IPS-20b (cell line): ENCODE data around the gene MOB1B.
"Not testable (repeated sequence)": the region's sequence is repeated elsewhere in the genome, so short reads cannot be mapped to it uniquely, and the experiment has no call there.

ENCODE experiments used
- H3K27ac ChIP-seq: one replicate; pipeline ENCODE4 v1.5.1; 2013; ENCODE audit warnings: low read length
- H3K27me3 ChIP-seq: 2 replicates; pipeline ENCODE4 v1.6.1; 2013; ENCODE audit warnings: mild to moderate bottlenecking, low read length, inconsistent platforms; ENCODE audit not compliant: insufficient read depth
- H3K36me3 ChIP-seq: 2 replicates; pipeline ENCODE4 v1.6.1; 2013; ENCODE audit warnings: low read depth, mild to moderate bottlenecking, inconsistent platforms, low read length, moderate library complexity; ENCODE audit not compliant: insufficient read depth
- H3K4me1 ChIP-seq: 2 replicates; pipeline ENCODE4 v1.6.1; 2013; ENCODE audit warnings: mild to moderate bottlenecking, control low read depth, inconsistent platforms, low read length, moderate library complexity; ENCODE audit not compliant: insufficient read depth
- H3K4me3 ChIP-seq: 2 replicates; pipeline ENCODE4 v1.5.1; 2013; ENCODE audit warnings: mild to moderate bottlenecking, low read length, inconsistent platforms
- H3K9ac ChIP-seq: 2 replicates; pipeline ENCODE4 v1.6.1; 2013; ENCODE audit warnings: low read depth, mild to moderate bottlenecking, inconsistent platforms, low read length, moderate library complexity
- H3K9me3 ChIP-seq: 2 replicates; pipeline ENCODE4 v1.6.1; 2013; ENCODE audit warnings: mild to moderate bottlenecking, low read depth, low read length, inconsistent platforms; ENCODE audit not compliant: insufficient read depth

The MOB1B gene

DNA sequence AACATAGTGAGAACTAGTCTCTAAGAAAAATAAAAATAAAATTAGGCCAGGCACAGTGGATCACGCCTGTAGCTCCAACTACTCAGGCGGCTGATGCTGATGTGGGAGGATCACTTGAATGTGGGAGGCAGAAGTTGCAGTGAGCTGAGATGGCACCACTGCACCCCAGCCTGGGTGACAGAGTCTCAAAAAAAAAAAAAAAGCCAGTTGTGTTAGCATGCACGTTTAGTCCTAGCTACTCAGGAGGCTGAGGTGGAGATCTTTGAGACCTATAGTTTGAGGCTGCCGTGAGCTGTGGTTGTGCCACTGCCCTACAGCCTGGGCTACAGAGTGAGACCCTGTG, 93.8 kb downstream of the MOB1B start:
- Histone ChIP-seq H3K36me3 (peaks cover 29% of the 10 kb centered on the region), H3K4me1 (peaks cover 6% of the 10 kb centered on the region; the same call in 1 of the 2 replicates), H3K9me3 (no peaks in the 10 kb centered on the region), H3K9ac (peak overlapping the region; percentile 8; the same call in 1 of the 2 replicates), H3K4me3 (peak overlapping the region; percentile 85; the same call in 1 of the 2 replicates), H3K27me3 (no peaks in the 10 kb centered on the region), H3K27ac (no peak overlapping the region)

- H3K27me3 ChIP-seq: no peaks in the 10 kb centered on the region
- no peak overlapping the region for H3K9ac ChIP-seq
- H3K9me3 ChIP-seq: no peaks in the 10 kb centered on the region
- H3K36me3 ChIP-seq: peaks cover 34% of the 10 kb centered on the region
- peaks cover 6% of the 10 kb centered on the region; the same call in 1 of the 2 replicates for H3K4me1 ChIP-seq
- no peak overlapping the region for H3K27ac ChIP-seq
- no peak overlapping the region for H3K4me3 ChIP-seq
Measured at GRCh38 chr4:70997036-70997435, 94.9 kb downstream of the MOB1B start.

GRCh38 chr4:70997546-70997945, 95.4 kb downstream of the MOB1B start:
- H3K27ac ChIP-seq: no peak overlapping the region
- H3K4me3 ChIP-seq: no peak overlapping the region
- peaks cover 34% of the 10 kb centered on the region for H3K36me3 ChIP-seq
- H3K9ac ChIP-seq: no peak overlapping the region
- H3K4me1 ChIP-seq: peaks cover 5% of the 10 kb centered on the region; the same call in 1 of the 2 replicates
- no peaks in the 10 kb centered on the region for H3K9me3 ChIP-seq
- H3K27me3 ChIP-seq: no peaks in the 10 kb centered on the region

GRCh38 chr4:70999639-71000038, 97.5 kb downstream of the MOB1B start:
- H3K27me3 ChIP-seq, H3K9me3 ChIP-seq, H3K4me3 ChIP-seq, H3K9ac ChIP-seq, H3K27ac ChIP-seq: not testable (repeated sequence)
- peaks cover 12% of the 10 kb centered on the region; the same call in 1 of the 2 replicates for H3K4me1 ChIP-seq
- H3K36me3 ChIP-seq: peaks cover 34% of the 10 kb centered on the region

- not testable (repeated sequence) for H3K4me3 ChIP-seq, H3K9ac ChIP-seq, H3K9me3 ChIP-seq, H3K27me3 ChIP-seq, H3K27ac ChIP-seq
- peaks cover 12% of the 10 kb centered on the region; the same call in 1 of the 2 replicates for H3K4me1 ChIP-seq
- H3K36me3 ChIP-seq: peaks cover 34% of the 10 kb centered on the region
Measured at GRCh38 chr4:71001363-71001762, 99.2 kb downstream of the MOB1B start.

DNA sequence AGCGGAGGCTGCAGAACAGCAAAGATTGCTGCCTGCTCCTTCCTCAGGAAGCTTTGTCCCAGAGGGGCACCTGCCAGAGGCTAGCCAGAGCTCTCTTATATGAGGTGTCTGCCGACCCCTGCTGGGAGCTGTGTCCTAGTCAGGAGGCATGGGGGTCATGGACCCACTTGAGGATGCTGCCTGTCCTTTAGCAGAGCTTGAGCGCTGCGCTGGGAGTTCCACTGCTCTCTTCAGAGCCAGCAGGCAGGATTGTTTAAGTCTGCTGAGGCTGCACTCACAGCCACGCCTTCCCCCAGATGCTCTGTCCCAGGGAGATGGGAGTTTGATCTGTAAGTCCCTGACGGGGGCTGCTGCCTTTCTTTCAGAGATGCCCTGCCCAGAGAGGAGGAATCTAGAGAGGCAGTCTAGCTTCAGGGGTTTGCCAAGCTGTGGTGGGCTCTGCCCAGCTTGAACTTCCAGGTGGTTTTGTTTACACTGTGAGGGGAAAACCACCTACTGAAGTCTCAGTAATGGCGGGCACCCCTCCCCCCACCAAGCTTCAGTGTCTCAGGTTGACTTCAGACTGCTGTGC, 102.2 kb downstream of the MOB1B start:
- peak overlapping the region; percentile 41; the same call in 1 of the 2 replicates for H3K4me3 ChIP-seq
- no peaks in the 10 kb centered on the region for H3K9me3 ChIP-seq
- H3K9ac ChIP-seq: peak overlapping the region; percentile 20; the same call in 1 of the 2 replicates
- H3K4me1 ChIP-seq: peaks cover 12% of the 10 kb centered on the region; the same call in 1 of the 2 replicates
- peaks cover 12% of the 10 kb centered on the region; the same call in 1 of the 2 replicates for H3K36me3 ChIP-seq
- no peaks in the 10 kb centered on the region for H3K27me3 ChIP-seq
- H3K27ac ChIP-seq: peak overlapping the region; percentile 49

GRCh38 chr4:71005025-71005424, 102.9 kb downstream of the MOB1B start:
- H3K27me3 ChIP-seq, H3K4me3 ChIP-seq, H3K36me3 ChIP-seq, H3K27ac ChIP-seq, H3K9me3 ChIP-seq, H3K9ac ChIP-seq: not testable (repeated sequence)
- H3K4me1 ChIP-seq: peaks cover 12% of the 10 kb centered on the region; the same call in 1 of the 2 replicates

- Histone ChIP-seq H3K4me3 (no peak overlapping the region), H3K4me1 (peaks cover 12% of the 10 kb centered on the region; the same call in 1 of the 2 replicates), H3K9ac (no peak overlapping the region), H3K27me3 (no peaks in the 10 kb centered on the region), H3K27ac (no peak overlapping the region), H3K9me3 (no peaks in the 10 kb centered on the region), H3K36me3 (peaks cover 8% of the 10 kb centered on the region; the same call in 1 of the 2 replicates)
Measured at GRCh38 chr4:71006203-71006907, 104.2 kb downstream of the MOB1B start.

- Histone ChIP-seq H3K4me1 (peaks cover 12% of the 10 kb centered on the region; the same call in 1 of the 2 replicates), H3K9ac (no peak overlapping the region), H3K27me3 (no peaks in the 10 kb centered on the region), H3K9me3 (no peaks in the 10 kb centered on the region), H3K27ac (no peak overlapping the region), H3K36me3 (peaks cover 5% of the 10 kb centered on the region), H3K4me3 (no peak overlapping the region)
Measured at GRCh38 chr4:71008196-71008595, 106.0 kb downstream of the MOB1B start.

DNA sequence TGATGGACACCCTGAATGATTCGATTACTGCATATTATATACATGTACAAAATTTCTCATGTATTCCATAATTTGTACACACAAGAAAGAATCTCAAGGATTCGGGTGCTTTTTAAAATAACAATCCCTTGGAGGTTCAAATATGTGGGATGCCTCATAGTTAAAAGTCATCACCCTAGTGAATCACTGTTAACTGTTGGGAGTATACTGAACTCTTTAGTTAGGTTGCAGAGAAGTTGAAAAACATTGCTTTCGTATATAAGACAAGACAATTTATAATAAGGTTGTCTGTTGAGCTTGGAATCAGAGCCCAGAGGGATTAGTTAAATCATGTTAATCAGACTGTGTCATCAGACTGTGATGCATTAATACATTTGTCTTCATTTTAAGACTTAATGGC, 106.9 kb downstream of the MOB1B start:
- Histone ChIP-seq H3K4me1 (peaks cover 4% of the 10 kb centered on the region; the same call in 1 of the 2 replicates), H3K4me3 (no peak overlapping the region), H3K36me3 (peaks cover 5% of the 10 kb centered on the region), H3K9me3 (no peaks in the 10 kb centered on the region), H3K27me3 (no peaks in the 10 kb centered on the region), H3K27ac (no peak overlapping the region), H3K9ac (no peak overlapping the region)

- H3K9ac ChIP-seq: no peak overlapping the region
- no peak overlapping the region for H3K27ac ChIP-seq
- H3K4me1 ChIP-seq: no peaks in the 10 kb centered on the region; the same call in 1 of the 2 replicates
- H3K27me3 ChIP-seq: no peaks in the 10 kb centered on the region
- no peaks in the 10 kb centered on the region for H3K9me3 ChIP-seq
- H3K4me3 ChIP-seq: no peak overlapping the region
- H3K36me3 ChIP-seq: peaks cover 5% of the 10 kb centered on the region
Measured at GRCh38 chr4:71009890-71010588, 107.9 kb downstream of the MOB1B start.
